Ovary (tissue), 3 donors: ENCODE data around the gene PDE4D.

Experiments
- EP300 ChIP-seq: sonication (generic); formaldehyde crosslinking; IDR thresholded peaks from one replicate; pipeline ENCODE4 v1.6.1; 2017; ENCODE audit warnings: antibody characterized with exemption
- TF ChIP-seq, protein P1 (sequence below), 3 donors: fragments of 450-650 bp in 2 of 3; fragments of 200-600 bp in 1 of 3; IDR thresholded peaks; one replicate each; pipeline versions ENCODE4 v1.5.1 to v1.8.0; 2016 to 2022; ENCODE audit warnings: antibody characterized with exemption in 3 of 3, mild to moderate bottlenecking in 1 of 3
- donor health status: DM: no; HTN: no; CAD: no.

DNA sequence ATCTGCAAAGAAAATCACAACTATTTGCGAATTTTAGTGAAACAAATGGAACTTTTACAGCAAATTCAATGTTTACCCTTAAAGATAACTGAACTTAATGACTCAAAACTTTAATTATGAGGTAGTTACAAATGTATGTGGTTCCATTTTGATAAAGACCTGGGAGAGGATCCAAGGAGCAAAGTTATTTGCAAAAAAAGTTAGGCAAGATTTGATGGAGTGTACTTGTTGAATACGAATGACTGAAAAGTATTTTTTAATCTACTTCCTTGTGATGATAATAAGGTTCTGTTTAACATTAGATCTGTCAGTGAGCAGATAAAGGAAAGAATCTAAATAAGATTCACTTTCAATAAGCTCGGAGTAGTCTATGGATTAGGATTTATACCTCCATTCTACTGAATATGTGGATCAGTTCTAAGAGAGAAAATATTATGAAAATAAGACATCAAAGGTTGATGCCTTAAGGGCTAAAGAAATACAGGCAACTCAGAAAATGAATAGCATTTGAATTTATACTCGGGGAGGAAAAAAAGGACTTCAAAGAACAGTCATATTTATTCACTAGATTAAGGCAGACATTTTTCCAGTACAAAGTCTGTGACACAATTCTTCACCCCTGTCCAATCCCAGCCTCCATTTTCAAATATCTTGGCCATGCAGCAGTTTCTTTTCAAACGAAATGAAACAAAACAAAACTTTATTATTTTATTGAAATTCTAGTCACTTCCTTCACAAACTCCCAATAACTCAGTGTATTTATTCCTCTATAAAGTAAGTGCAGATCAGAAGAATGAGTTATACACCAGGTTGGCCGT is 199.8 kb downstream of the PDE4D start:
- TF ChIP-seq, protein P1, sequence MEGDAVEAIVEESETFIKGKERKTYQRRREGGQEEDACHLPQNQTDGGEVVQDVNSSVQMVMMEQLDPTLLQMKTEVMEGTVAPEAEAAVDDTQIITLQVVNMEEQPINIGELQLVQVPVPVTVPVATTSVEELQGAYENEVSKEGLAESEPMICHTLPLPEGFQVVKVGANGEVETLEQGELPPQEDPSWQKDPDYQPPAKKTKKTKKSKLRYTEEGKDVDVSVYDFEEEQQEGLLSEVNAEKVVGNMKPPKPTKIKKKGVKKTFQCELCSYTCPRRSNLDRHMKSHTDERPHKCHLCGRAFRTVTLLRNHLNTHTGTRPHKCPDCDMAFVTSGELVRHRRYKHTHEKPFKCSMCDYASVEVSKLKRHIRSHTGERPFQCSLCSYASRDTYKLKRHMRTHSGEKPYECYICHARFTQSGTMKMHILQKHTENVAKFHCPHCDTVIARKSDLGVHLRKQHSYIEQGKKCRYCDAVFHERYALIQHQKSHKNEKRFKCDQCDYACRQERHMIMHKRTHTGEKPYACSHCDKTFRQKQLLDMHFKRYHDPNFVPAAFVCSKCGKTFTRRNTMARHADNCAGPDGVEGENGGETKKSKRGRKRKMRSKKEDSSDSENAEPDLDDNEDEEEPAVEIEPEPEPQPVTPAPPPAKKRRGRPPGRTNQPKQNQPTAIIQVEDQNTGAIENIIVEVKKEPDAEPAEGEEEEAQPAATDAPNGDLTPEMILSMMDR (IDR thresholded peaks at IDR 0.05) = no peak
- TF ChIP-seq EP300 = no peak
